ENCODE results near the gene KLK7. TPM values are rescaled to one million over a fixed set of nuclear protein-coding genes. Genes with fewer than 3 reads are reported as not detected.

KLK7 gene
- polyA plus RNA-seq, 1 of the 3 experiments (the other 2 are of a cell fraction): not detected

DNA sequence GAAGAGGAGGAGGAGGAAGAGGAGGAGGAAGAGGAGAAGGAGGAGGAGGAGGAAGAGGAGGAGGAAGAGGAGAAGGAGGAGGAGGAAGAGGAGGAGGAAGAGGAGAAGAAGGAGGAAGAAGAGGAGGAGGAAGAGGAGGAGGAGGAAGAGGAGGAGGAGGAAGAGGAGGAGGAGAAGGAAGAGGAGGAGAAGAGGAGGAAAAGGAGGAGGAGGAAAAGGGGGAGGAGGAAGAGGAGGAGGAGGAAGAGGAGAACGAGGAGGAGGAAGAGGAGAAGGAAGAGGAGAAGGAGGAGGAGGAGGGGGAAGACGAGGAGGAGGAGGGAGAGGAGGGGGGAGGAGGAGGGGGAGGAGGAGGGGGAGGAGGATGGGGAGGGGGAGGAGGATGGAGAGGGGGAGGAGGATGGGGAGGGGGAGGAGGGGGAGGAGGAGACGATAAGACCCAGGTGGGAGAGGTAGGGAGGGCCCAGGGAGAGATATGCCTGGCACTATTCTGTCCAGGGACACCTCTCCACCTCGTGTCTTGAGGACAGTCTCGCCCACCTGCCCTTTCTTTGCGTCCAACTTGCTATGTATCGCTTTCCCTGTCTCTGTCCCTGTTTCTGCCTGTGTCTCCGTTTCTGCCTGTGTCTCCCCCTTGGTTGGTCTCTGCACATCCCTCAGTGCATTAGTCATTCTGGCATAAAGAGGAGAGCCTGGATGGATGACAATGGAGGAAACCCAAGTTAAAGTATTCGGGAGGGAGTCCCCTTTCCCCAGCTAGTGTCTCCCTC is 23.8 kb downstream of the KLK7 start:
- H3K36me3 ChIP-seq (replicated peaks in 1 of 2; ENCODE audit: control insufficient read depth in 1 of 2, insufficient read depth in 2 of 2, low read length in 1 of 2): no peaks in the 10 kb centered on the region
- H3K27ac ChIP-seq (ENCODE audit: low read depth in 2 of 2, low read length in 1 of 2): no peak overlapping the region
- no peak overlapping the region for H2AFZ ChIP-seq (ENCODE audit: low read depth)
- no peaks in the 10 kb centered on the region for H3K79me2 ChIP-seq (ENCODE audit: insufficient read depth)
- no peaks in the 10 kb centered on the region for H4K20me1 ChIP-seq (ENCODE audit: insufficient read depth)
- H3K9me3 ChIP-seq: no peaks in the 10 kb centered on the region
- H3F3A ChIP-seq (replicated peaks; ENCODE audit: insufficient read depth): no peaks in the 10 kb centered on the region
- no peaks in the 10 kb centered on the region for H3K9me2 ChIP-seq
- H3K4me1 ChIP-seq (ENCODE audit: control insufficient read depth in 1 of 2, insufficient read depth in 2 of 2, low read depth in 1 of 2, low read length in 1 of 2): no peaks in the 10 kb centered on the region
- POLR2A ChIA-PET: no interaction called here
- H3K27me3 ChIP-seq (ENCODE audit: insufficient read depth): peaks cover 27% of the 10 kb centered on the region; the same call in 1 of the 2 replicates
- TF ChIP-seq, protein P1, sequence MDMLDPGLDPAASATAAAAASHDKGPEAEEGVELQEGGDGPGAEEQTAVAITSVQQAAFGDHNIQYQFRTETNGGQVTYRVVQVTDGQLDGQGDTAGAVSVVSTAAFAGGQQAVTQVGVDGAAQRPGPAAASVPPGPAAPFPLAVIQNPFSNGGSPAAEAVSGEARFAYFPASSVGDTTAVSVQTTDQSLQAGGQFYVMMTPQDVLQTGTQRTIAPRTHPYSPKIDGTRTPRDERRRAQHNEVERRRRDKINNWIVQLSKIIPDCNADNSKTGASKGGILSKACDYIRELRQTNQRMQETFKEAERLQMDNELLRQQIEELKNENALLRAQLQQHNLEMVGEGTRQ (IDR thresholded peaks at IDR 0.05; ENCODE audit: borderline replicate concordance, low read depth, low read length): no peak
- TF ChIP-seq TCF12 (IDR thresholded peaks at IDR 0.05): no peak
- TF ChIP-seq EZH2phosphoT487 (IDR thresholded peaks at IDR 0.05; ENCODE audit: borderline replicate concordance, low read depth): no peak
- no peak for TF ChIP-seq ELF1 (IDR thresholded peaks at IDR 0.05)
- no peak for TF ChIP-seq JUND (IDR thresholded peaks at IDR 0.05)
- no peak for TF ChIP-seq POLR2AphosphoS5 (IDR thresholded peaks at IDR 0.05; ENCODE audit: low read depth, low read length)
- no peak overlapping the region for H3K4me2 ChIP-seq
- no peak overlapping the region for H3K9ac ChIP-seq
- no peak for DNase-seq
- CTCF ChIA-PET: no interaction called here
- 4% methylated on average over 9 of the region's 9 CpGs for WGBS (ENCODE audit: low lambda C conversion rate)
- no peak overlapping the region for H3K4me3 ChIP-seq (ENCODE audit: low read depth in 2 of 2, low read length in 1 of 2)

DNA sequence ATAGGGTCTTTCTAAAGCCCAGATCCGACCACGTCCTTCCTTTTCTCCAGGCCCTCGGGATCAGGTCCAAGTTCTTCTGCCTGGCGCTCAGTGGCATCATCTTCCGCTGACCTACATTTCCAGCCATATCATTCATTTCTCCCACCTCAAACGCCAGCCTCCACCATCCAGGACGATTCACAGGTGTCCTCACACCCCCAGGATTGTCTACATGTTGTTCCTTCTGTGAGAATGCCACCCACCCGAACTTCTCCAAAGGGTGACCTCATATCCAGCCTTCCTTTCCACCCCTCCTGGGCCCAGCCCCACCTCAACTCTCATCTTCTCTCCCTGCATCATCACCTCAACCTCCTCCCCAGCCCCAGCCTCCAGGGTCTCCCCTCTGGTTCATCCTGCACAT is 26.1 kb downstream of the KLK7 start:
- CTCF ChIA-PET: no interaction called here
- POLR2A ChIA-PET: no interaction called here
- H3K36me3 ChIP-seq (replicated peaks in 1 of 2; ENCODE audit: control insufficient read depth in 1 of 2, insufficient read depth in 2 of 2, low read length in 1 of 2): no peaks in the 10 kb centered on the region
- no peak overlapping the region for H3K4me2 ChIP-seq
- no peak overlapping the region for H3K27ac ChIP-seq (ENCODE audit: low read depth in 2 of 2, low read length in 1 of 2)
- H2AFZ ChIP-seq (ENCODE audit: low read depth): no peak overlapping the region
- H4K20me1 ChIP-seq (ENCODE audit: insufficient read depth): no peaks in the 10 kb centered on the region
- H3K9me2 ChIP-seq: no peaks in the 10 kb centered on the region
- H3K27me3 ChIP-seq (ENCODE audit: insufficient read depth): peaks cover 42% of the 10 kb centered on the region; the same call in 1 of the 2 replicates
- WGBS (ENCODE audit: low lambda C conversion rate): 3% methylated on average over 8 of the region's 8 CpGs
- no peaks in the 10 kb centered on the region for H3F3A ChIP-seq (replicated peaks; ENCODE audit: insufficient read depth)
- no peak for DNase-seq
- no peaks in the 10 kb centered on the region for H3K79me2 ChIP-seq (ENCODE audit: insufficient read depth)
- H3K4me1 ChIP-seq (ENCODE audit: control insufficient read depth in 1 of 2, insufficient read depth in 2 of 2, low read depth in 1 of 2, low read length in 1 of 2): no peaks in the 10 kb centered on the region
- no peaks in the 10 kb centered on the region for H3K9me3 ChIP-seq
- H3K9ac ChIP-seq: no peak overlapping the region
- H3K4me3 ChIP-seq (ENCODE audit: low read depth in 2 of 2, low read length in 1 of 2): no peak overlapping the region
- TF ChIP-seq YY1 (IDR thresholded peaks at IDR 0.05; ENCODE audit: low read depth) (no peak), TAF1 (IDR thresholded peaks at IDR 0.05; ENCODE audit: borderline replicate concordance, low read depth, low read length) (no peak), POLR2AphosphoS5 (IDR thresholded peaks at IDR 0.05; ENCODE audit: low read depth, low read length) (no peak), MXI1 (IDR thresholded peaks at IDR 0.05; ENCODE audit: low read depth, low read length) (no peak), FOXJ3 (CRISPR knock-in tag; IDR thresholded peaks at IDR 0.05) (no peak), TCF12 (IDR thresholded peaks at IDR 0.05) (no peak), ELF1 (IDR thresholded peaks at IDR 0.05) (no peak), TEAD4 (IDR thresholded peaks at IDR 0.05; ENCODE audit: borderline replicate concordance, insufficient read depth) (no peak), EP300 (IDR thresholded peaks at IDR 0.05; ENCODE audit: borderline replicate concordance in 1 of 2, low read depth in 1 of 2, low read length in 1 of 2) (no peak)
- TF ChIP-seq, protein P1 (IDR thresholded peaks at IDR 0.05; ENCODE audit: borderline replicate concordance, low read depth, low read length): no peak
- TF ChIP-seq, protein P2, sequence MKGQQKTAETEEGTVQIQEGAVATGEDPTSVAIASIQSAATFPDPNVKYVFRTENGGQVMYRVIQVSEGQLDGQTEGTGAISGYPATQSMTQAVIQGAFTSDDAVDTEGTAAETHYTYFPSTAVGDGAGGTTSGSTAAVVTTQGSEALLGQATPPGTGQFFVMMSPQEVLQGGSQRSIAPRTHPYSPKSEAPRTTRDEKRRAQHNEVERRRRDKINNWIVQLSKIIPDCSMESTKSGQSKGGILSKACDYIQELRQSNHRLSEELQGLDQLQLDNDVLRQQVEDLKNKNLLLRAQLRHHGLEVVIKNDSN (IDR thresholded peaks at IDR 0.05; ENCODE audit: borderline replicate concordance, low read depth): no peak
- TF ChIP-seq, protein P3, sequence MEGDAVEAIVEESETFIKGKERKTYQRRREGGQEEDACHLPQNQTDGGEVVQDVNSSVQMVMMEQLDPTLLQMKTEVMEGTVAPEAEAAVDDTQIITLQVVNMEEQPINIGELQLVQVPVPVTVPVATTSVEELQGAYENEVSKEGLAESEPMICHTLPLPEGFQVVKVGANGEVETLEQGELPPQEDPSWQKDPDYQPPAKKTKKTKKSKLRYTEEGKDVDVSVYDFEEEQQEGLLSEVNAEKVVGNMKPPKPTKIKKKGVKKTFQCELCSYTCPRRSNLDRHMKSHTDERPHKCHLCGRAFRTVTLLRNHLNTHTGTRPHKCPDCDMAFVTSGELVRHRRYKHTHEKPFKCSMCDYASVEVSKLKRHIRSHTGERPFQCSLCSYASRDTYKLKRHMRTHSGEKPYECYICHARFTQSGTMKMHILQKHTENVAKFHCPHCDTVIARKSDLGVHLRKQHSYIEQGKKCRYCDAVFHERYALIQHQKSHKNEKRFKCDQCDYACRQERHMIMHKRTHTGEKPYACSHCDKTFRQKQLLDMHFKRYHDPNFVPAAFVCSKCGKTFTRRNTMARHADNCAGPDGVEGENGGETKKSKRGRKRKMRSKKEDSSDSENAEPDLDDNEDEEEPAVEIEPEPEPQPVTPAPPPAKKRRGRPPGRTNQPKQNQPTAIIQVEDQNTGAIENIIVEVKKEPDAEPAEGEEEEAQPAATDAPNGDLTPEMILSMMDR (IDR thresholded peaks at IDR 0.05): no peak
- TF ChIP-seq, protein P4, sequence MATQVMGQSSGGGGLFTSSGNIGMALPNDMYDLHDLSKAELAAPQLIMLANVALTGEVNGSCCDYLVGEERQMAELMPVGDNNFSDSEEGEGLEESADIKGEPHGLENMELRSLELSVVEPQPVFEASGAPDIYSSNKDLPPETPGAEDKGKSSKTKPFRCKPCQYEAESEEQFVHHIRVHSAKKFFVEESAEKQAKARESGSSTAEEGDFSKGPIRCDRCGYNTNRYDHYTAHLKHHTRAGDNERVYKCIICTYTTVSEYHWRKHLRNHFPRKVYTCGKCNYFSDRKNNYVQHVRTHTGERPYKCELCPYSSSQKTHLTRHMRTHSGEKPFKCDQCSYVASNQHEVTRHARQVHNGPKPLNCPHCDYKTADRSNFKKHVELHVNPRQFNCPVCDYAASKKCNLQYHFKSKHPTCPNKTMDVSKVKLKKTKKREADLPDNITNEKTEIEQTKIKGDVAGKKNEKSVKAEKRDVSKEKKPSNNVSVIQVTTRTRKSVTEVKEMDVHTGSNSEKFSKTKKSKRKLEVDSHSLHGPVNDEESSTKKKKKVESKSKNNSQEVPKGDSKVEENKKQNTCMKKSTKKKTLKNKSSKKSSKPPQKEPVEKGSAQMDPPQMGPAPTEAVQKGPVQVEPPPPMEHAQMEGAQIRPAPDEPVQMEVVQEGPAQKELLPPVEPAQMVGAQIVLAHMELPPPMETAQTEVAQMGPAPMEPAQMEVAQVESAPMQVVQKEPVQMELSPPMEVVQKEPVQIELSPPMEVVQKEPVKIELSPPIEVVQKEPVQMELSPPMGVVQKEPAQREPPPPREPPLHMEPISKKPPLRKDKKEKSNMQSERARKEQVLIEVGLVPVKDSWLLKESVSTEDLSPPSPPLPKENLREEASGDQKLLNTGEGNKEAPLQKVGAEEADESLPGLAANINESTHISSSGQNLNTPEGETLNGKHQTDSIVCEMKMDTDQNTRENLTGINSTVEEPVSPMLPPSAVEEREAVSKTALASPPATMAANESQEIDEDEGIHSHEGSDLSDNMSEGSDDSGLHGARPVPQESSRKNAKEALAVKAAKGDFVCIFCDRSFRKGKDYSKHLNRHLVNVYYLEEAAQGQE (IDR thresholded peaks at IDR 0.05; ENCODE audit: low read depth, low read length): no peak

All from SK-N-SH (cell line).